ENCODE measurements around the gene TPGS2.
"Not testable (repeated sequence)": the region's sequence is repeated elsewhere in the genome, so short reads cannot be mapped to it uniquely, and the experiment has no call there.

The TPGS2 gene

DNA sequence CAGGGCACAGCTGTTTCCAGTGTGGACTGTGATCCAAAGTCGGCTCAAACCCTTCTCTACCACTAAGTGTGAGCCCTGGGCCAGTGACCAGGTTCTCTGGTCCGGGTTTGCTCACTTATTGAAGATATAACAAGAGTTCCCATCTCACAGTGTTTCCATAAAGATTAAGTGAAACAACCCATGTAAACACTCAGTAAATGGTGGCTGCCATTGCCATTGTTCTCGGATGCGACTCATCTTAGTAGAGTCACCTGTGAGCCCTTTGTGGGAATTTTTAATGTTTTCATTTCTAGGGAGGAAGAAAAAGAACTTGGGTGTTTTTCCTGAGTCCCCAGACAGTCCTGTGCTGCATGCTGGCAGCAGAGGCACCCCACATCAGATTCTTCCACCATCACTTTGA is 53.4 kb downstream of the TPGS2 start:
- no peak for DNase-seq (ENCODE audit: low spot score)

DNA sequence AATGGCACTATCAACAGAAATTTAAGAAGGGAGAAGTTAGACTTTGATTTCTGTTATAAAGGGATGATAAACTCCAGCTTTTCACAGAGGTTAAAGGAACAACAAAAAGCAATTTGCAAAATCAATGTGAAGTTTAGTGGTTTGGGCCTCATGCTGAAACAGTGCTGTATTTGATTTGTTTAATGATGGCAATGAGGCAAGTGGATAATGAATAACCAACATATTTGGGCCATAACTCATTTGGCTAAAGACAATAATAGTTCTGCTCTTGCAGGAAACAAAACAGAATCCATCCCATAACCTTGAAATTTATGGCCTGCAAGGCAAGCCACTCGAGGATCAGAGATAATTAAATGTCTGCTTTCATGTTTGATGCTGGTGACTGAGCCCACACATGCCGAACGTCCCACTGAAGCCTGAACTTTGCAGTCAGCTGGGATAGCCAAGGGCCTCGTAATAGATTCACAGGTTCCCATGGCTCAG is 56.5 kb downstream of the TPGS2 start:
- no peak for DNase-seq (ENCODE audit: low spot score)
- TF ChIP-seq, protein P1, sequence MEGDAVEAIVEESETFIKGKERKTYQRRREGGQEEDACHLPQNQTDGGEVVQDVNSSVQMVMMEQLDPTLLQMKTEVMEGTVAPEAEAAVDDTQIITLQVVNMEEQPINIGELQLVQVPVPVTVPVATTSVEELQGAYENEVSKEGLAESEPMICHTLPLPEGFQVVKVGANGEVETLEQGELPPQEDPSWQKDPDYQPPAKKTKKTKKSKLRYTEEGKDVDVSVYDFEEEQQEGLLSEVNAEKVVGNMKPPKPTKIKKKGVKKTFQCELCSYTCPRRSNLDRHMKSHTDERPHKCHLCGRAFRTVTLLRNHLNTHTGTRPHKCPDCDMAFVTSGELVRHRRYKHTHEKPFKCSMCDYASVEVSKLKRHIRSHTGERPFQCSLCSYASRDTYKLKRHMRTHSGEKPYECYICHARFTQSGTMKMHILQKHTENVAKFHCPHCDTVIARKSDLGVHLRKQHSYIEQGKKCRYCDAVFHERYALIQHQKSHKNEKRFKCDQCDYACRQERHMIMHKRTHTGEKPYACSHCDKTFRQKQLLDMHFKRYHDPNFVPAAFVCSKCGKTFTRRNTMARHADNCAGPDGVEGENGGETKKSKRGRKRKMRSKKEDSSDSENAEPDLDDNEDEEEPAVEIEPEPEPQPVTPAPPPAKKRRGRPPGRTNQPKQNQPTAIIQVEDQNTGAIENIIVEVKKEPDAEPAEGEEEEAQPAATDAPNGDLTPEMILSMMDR (IDR thresholded peaks at IDR 0.05; ENCODE audit: extremely low read depth, missing control alignments), result no peak

More for the DNA sequence above, 53.4 kb downstream of the TPGS2 start:
- TF ChIP-seq, protein P1 (IDR thresholded peaks at IDR 0.05; ENCODE audit: extremely low read depth, missing control alignments), result no peak

DNA sequence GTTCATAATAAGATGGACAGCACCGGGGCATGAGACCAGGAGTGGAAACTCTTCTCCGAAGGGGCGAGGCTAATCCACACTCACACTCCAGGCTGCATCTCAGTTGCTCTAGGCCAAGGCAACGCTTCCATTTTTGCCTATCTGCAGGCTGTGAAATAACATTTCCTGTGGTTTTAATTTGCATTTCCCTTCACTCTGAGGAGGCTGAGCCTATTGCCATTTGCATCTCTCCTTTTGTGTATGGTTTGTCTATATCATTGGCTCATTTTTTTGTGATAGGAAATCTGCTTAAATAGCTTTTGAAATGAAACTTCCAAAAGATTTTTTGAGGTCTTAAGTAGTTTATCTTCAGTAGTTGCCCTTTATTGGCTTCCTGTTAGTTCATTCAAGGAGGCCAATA is 57.6 kb downstream of the TPGS2 start:
- TF ChIP-seq, protein P1 (IDR thresholded peaks at IDR 0.05; ENCODE audit: extremely low read depth, missing control alignments), result no peak
- no peak for DNase-seq (ENCODE audit: low spot score)

DNA sequence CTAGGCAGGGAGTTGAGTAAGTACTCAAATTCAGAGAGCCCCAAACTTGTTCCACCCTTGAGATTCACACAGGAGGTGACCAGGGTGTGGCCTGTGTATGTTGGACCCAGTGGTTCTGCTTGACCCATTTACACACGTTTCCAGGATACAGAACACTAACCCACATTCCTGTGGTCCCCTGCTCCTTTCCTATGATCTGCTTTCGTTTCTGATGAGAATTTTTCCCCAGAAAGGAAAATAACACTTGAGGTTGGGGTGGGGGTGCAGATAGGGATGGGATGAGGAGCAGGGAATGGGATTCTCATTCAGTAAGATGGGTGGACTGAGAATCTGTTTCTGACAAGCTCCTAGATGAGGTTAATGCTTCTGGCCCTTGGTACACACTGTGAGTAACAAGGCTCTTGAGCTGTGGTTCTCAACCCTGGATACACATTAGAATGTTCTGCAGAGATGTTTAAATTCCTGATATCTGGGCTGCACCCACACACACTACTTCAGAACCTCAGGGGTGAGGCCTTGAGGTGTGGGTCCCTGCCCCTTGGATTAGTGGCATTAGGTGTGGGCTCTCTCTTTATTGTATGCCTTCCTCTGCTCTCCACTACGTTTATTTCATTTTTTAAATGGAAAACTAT is 58.4 kb downstream of the TPGS2 start:
- TF ChIP-seq, protein P1 (IDR thresholded peaks at IDR 0.05; ENCODE audit: extremely low read depth, missing control alignments), result no peak
- no peak for DNase-seq (ENCODE audit: low spot score)

DNA sequence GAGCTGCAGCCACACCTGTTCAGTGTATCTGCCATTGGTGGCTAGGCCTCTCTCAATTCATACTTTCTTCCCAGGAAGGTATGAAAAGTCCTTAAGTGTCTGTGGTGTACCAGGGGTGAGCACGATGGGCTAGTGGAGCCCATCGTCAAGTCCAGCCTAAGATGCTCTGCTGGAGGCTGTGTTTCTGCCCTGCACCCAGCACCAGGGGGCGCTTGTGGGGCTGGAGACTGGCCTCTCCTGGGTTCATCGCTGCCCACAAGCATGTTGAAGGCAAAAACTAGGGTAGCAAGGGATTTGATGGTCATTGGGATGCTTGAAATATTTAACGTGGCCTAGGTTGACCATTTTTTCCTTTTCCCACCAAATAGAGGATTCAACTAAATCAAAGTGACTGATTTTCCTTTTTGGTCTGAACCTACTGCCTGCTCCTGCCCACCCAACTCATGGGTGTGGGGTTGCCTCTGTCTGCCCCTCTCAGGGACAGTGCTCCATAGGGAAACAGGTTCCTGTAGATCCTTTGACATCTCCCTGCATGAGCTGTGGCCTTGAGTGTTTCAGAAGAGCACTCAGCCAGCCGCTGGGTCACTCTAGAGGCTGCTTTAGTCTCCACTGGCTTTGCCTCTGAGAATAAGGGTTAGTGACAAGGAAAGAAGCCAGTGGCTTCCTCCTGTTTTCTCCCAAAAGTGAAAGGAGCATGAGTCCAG is 59.0 kb downstream of the TPGS2 start:
- DNase-seq (ENCODE audit: low spot score), result peak; percentile 37

DNA sequence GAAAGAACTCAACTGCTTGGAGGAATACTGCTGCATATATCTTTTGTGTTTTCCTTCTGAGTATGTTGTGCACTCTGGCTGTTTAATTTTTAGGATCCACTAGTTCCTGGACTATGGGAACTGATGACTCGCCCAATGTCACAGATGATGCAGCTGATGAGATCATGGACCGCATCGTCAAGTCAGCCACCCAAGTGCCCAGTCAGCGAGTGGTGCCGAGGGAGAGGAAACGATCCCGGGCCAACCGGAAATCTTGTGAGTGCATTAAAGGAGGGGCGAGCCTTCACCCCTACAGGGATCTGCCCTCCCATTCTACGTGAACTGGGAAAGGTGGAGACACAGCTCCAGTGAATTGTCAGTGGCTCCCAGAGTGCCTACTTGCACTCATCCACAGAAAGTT is 59.6 kb downstream of the TPGS2 start:
- TF ChIP-seq, protein P1 (IDR thresholded peaks at IDR 0.05; ENCODE audit: extremely low read depth, missing control alignments), result no peak
- no peak for DNase-seq (ENCODE audit: low spot score)

More for the DNA sequence above, 59.0 kb downstream of the TPGS2 start:
- TF ChIP-seq, protein P1 (IDR thresholded peaks at IDR 0.05; ENCODE audit: extremely low read depth, missing control alignments), result peak; percentile 8

DNA sequence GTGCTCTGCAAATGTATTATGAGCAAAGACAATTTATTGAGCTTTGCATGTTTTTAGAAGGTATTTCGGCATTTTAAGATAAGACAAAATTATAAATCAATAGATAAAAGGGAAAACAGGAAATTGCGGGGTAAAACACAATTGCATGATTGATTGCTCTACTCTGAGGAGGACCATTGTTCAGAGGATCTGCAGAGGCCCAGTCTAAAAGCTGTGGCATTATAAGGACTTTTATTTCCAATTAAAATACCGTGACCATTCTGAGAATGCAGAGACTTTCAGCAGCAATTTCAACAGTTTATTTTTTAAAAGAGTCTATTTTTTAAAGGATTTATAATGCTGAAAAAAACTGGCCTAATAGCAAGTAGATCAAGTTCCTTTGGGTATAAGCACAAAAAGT is 62.0 kb downstream of the TPGS2 start:
- DNase-seq (ENCODE audit: low spot score), result no peak
- TF ChIP-seq, protein P1 (IDR thresholded peaks at IDR 0.05; ENCODE audit: extremely low read depth, missing control alignments), result no peak

DNA sequence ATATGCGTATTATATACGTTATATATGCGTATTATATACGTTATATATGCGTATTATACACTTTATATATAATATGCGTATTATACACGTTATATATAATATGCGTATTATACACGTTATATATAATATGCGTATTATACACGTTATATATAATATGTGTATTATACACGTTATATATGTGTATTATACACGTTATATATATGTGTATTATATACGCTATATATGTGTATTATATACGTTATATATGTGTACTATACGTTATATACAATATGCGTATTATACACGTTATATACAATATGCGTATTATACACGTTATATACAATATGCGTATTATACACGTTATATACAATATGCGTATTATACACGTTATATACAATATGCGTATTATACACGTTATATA is 65.8 kb downstream of the TPGS2 start:
- not testable (repeated sequence) for DNase-seq (ENCODE audit: low spot score)
